ENCODE data around the gene PRKG1.

DNA sequence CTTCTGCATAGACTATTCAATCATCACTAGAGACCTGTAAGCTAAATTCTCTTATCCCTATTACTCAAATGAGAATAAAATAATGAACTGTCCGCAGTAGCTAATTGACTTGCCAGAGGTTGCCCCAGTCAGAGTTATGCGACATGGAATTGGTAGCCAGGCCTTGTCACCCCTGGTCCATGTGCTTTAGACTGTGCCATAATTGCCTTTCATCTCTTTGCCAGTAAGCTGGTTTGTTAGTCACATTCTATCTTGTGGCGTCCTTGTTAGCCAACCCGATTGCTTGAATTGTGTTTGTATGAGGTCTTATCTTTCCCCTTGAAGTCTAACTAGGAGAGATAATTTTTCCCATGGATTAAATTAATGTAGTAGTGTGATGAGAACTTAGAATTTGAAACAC lies 362.5 kb downstream of the PRKG1 start:
- TF ChIP-seq TAF1 (IDR thresholded peaks at IDR 0.05; ENCODE audit: borderline replicate concordance, insufficient read depth, low read length): no peak
- TF ChIP-seq, protein P1, sequence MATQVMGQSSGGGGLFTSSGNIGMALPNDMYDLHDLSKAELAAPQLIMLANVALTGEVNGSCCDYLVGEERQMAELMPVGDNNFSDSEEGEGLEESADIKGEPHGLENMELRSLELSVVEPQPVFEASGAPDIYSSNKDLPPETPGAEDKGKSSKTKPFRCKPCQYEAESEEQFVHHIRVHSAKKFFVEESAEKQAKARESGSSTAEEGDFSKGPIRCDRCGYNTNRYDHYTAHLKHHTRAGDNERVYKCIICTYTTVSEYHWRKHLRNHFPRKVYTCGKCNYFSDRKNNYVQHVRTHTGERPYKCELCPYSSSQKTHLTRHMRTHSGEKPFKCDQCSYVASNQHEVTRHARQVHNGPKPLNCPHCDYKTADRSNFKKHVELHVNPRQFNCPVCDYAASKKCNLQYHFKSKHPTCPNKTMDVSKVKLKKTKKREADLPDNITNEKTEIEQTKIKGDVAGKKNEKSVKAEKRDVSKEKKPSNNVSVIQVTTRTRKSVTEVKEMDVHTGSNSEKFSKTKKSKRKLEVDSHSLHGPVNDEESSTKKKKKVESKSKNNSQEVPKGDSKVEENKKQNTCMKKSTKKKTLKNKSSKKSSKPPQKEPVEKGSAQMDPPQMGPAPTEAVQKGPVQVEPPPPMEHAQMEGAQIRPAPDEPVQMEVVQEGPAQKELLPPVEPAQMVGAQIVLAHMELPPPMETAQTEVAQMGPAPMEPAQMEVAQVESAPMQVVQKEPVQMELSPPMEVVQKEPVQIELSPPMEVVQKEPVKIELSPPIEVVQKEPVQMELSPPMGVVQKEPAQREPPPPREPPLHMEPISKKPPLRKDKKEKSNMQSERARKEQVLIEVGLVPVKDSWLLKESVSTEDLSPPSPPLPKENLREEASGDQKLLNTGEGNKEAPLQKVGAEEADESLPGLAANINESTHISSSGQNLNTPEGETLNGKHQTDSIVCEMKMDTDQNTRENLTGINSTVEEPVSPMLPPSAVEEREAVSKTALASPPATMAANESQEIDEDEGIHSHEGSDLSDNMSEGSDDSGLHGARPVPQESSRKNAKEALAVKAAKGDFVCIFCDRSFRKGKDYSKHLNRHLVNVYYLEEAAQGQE (IDR thresholded peaks at IDR 0.05; ENCODE audit: insufficient read depth in 1 of 2, low read depth in 2 of 2, low read length in 2 of 2): no peak
- TF ChIP-seq POLR2AphosphoS5 (IDR thresholded peaks at IDR 0.05; ENCODE audit: low read depth, low read length): no peak
- no peak for TF ChIP-seq FOXP2 (optimal IDR thresholded peaks at IDR 0.05; ENCODE audit: borderline replicate concordance, extremely low read depth, extremely low read length, insufficient read depth)
- no peak for TF ChIP-seq SIN3A (IDR thresholded peaks at IDR 0.05; ENCODE audit: borderline replicate concordance, insufficient read depth, low read length)
